ENCODE measurements around the gene KCNH2.

DNA sequence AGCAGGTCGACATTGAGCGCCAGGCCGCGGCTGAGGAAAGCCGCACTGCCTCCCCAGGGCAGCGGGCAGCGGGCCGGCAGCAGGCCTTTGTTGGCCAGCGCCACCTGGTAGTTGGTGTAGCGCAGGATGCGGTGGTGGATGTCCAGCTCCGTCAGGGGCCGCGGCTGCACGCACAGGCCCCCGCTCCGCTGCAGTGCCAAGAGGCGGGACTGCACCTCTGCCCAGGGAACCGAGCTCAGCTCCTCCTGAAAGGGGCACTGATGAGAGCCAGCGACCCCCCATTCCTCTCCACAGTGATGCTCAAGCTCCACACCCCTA lies 41.0 kb upstream of the KCNH2 start:
- TF ChIP-seq, protein P1, sequence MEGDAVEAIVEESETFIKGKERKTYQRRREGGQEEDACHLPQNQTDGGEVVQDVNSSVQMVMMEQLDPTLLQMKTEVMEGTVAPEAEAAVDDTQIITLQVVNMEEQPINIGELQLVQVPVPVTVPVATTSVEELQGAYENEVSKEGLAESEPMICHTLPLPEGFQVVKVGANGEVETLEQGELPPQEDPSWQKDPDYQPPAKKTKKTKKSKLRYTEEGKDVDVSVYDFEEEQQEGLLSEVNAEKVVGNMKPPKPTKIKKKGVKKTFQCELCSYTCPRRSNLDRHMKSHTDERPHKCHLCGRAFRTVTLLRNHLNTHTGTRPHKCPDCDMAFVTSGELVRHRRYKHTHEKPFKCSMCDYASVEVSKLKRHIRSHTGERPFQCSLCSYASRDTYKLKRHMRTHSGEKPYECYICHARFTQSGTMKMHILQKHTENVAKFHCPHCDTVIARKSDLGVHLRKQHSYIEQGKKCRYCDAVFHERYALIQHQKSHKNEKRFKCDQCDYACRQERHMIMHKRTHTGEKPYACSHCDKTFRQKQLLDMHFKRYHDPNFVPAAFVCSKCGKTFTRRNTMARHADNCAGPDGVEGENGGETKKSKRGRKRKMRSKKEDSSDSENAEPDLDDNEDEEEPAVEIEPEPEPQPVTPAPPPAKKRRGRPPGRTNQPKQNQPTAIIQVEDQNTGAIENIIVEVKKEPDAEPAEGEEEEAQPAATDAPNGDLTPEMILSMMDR (IDR thresholded peaks at IDR 0.05) = no peak
- TF ChIP-seq POLR2A (IDR thresholded peaks at IDR 0.05) = no peak
